Esophagus squamous epithelium (tissue), 4 donors: ENCODE data around the gene GTPBP4.

ENCODE experiments used
- POLR2A ChIP-seq, 4 donors: fragments of 450-650 bp; IDR thresholded peaks; one replicate each; pipeline ENCODE4 v1.6.1; 2017; ENCODE audit warnings: antibody characterized with exemption in 4 of 4, mild to moderate bottlenecking in 4 of 4, moderate library complexity in 3 of 4
- TF ChIP-seq, protein P1 (sequence below), 6 experiments: fragments of 450-650 bp in 4 of 6; fragments of 200-600 bp in 2 of 6; sonication (generic) in 2 of 6; IDR thresholded peaks; one replicate each; pipeline ENCODE4 v1.5.1; 2016 to 2019; ENCODE audit warnings: antibody characterized with exemption in 6 of 6, mild to moderate bottlenecking in 4 of 6, moderate library complexity in 4 of 6

DNA sequence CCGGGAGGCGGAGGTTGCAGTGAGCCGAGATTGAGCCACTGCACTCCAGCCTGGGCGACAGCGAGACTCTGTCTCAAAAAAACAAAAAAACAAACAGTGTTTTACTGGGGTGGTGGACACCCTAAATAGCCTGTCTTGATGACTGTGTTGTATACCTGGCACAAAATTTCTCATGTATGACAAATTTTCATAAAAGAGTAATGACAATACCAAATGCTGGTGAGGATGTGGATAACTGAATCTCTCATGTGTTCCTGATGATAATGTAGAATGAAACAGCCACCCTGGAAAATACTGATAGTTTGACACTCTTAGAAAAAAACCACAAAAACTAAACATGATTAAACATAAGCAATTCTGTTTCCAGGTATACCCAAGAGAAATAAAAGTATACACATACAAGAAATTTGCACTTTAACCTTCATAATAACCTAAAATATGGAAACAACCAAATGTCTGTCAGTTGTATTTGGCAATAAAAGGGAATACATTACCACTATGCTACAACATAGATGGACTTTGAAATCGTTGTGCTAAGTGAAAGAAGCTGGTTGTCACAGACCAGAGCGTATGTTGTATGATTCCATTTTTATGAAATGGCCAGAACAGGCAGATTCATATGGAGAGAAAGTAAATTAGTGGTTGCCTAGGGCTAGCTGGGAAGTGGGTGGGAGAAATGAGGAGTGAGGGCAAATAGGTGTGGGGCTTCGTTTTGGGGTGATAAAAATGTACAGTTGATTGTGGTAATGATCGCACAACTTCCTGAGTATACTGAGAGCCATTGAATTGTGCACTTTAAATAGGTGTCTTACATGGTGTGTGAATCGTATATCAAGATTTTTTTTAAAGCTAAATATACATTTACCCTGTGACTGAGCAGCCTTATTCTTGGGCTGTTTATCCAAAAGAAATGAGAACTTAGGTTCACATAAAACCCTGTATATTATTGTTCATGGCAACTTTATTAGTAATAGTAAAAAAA lies 80.4 kb downstream of the GTPBP4 start:
- TF ChIP-seq, protein P1, sequence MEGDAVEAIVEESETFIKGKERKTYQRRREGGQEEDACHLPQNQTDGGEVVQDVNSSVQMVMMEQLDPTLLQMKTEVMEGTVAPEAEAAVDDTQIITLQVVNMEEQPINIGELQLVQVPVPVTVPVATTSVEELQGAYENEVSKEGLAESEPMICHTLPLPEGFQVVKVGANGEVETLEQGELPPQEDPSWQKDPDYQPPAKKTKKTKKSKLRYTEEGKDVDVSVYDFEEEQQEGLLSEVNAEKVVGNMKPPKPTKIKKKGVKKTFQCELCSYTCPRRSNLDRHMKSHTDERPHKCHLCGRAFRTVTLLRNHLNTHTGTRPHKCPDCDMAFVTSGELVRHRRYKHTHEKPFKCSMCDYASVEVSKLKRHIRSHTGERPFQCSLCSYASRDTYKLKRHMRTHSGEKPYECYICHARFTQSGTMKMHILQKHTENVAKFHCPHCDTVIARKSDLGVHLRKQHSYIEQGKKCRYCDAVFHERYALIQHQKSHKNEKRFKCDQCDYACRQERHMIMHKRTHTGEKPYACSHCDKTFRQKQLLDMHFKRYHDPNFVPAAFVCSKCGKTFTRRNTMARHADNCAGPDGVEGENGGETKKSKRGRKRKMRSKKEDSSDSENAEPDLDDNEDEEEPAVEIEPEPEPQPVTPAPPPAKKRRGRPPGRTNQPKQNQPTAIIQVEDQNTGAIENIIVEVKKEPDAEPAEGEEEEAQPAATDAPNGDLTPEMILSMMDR (IDR thresholded peaks at IDR 0.05), result no peak
- no peak for TF ChIP-seq POLR2A (IDR thresholded peaks at IDR 0.05)
